ENCODE data around the gene DNAJC4.

- TF ChIP-seq USF2 (IDR thresholded peaks at IDR 0.05; ENCODE audit: low read length) (no peak), RAD21 (IDR thresholded peaks at IDR 0.05 in 1 of 2, conservative IDR thresholded peaks at IDR 0.05 in 1 of 2; ENCODE audit: low read depth in 2 of 2, low read length in 2 of 2) (no peak), JUND (IDR thresholded peaks at IDR 0.05; ENCODE audit: low read length) (no peak), CTCF (IDR thresholded peaks at IDR 0.05; ENCODE audit: control extremely low read depth in 1 of 3, insufficient read depth in 1 of 3, low read depth in 1 of 3, low read length in 3 of 3) (no peak), GABPA (IDR thresholded peaks at IDR 0.05; ENCODE audit: borderline replicate concordance, insufficient read depth, low read length) (no peak), POLR2A (IDR thresholded peaks at IDR 0.05; ENCODE audit: control extremely low read depth in 1 of 2, low read depth in 2 of 2, low read length in 2 of 2) (peak in 1 of 2 experiments; percentile 63; a peak in 1 of 3 replicates), CBX8 (IDR thresholded peaks at IDR 0.05; ENCODE audit: borderline replicate concordance, low read depth, low read length) (no peak), KDM1A (IDR thresholded peaks at IDR 0.05; ENCODE audit: borderline replicate concordance, low read length) (no peak), MAX (IDR thresholded peaks at IDR 0.05) (no peak), NRF1 (IDR thresholded peaks at IDR 0.05; ENCODE audit: low read depth, low read length) (no peak), MAFK (IDR thresholded peaks at IDR 0.05; ENCODE audit: low read depth, low read length) (no peak), CHD2 (IDR thresholded peaks at IDR 0.05; ENCODE audit: low read length) (no peak), EZH2 (IDR thresholded peaks at IDR 0.05; ENCODE audit: low read depth, low read length, severe bottlenecking) (no peak), TBP (IDR thresholded peaks at IDR 0.05; ENCODE audit: low read depth, low read length) (peak; percentile 30; the same call in 1 of the 2 replicates)
These were observed at the start of gene DNAJC4 for GRCh38 chr11:64230171-64230984.

Data from H1 (cell line).